Endothelial cell of umbilical vein (primary cell): Measurements from ENCODE around the gene PUS7L. TPM values are rescaled to one million over a fixed set of nuclear protein-coding genes. Genes with fewer than 3 reads are reported as not detected.
A peak's percentile ranks its signal among the peaks of the same experiment; 100 is the strongest.

Experiments used
- BruUV-seq: library from RNA; stranded (reverse); fragments of 400-500 nt; replicated peaks from 2 replicates; lab custom pipeline; 2021; lab: Mats Ljungman, UMichigan
- CTCF ChIA-PET: fragments of 300-600, 350-600 bp; sonication (Branson Sonifier 250); formaldehyde crosslinking; loops from one replicate; lab custom pipeline; 2021; ENCODE audit warnings: antibody characterized with exemption, inconsistent platforms; lab: Charles Lee
- POLR2A ChIA-PET: fragments of 300-600, 350-600 bp; sonication (Branson Sonifier 250); formaldehyde crosslinking; loops from one replicate; lab custom pipeline; 2021; ENCODE audit warnings: antibody characterized with exemption, inconsistent platforms; lab: Charles Lee
- DNase-seq: peaks from one replicate; pipeline ENCODE4 v3.0.0-alpha.2; 2011; ENCODE audit warnings: low read depth, low spot score
- FAIRE-seq: peaks from 2 replicates; lab custom pipeline; 2011; peaks lifted over from hg19 to GRCh38; lab: Jason Lieb, UNC
- H2AFZ ChIP-seq: 2 replicates; pipeline ENCODE4 v1.6.0; 2012; ENCODE audit warnings: low read depth, low read length, control low read depth, inconsistent platforms
- H3K27ac ChIP-seq: 2 replicates; pipeline ENCODE4 v1.5.1; 2011; ENCODE audit warnings: low read depth, mild to moderate bottlenecking, control low read depth, low read length, moderate library complexity; ENCODE audit not compliant: insufficient read depth
- H3K27me3 ChIP-seq, 2 experiments: 2 replicates each; pipeline versions ENCODE4 v1.6.0 to v1.6.1; 2011; ENCODE audit warnings: low read length in 2 of 2, mixed read lengths in 1 of 2; ENCODE audit not compliant: control insufficient read depth in 2 of 2, insufficient read depth in 2 of 2
- H3K36me3 ChIP-seq, 2 experiments: 2 replicates in 1 of 2; 3 replicates in 1 of 2; pipeline ENCODE4 v1.5.1; 2011; ENCODE audit warnings: low read length in 2 of 2, mild to moderate bottlenecking in 1 of 2, moderate library complexity in 1 of 2; ENCODE audit not compliant: control insufficient read depth in 2 of 2, insufficient read depth in 2 of 2; ENCODE audit errors: extremely low read depth in 1 of 2
- H3K4me1 ChIP-seq: 3 replicates; pipeline ENCODE4 v1.5.1; 2011; ENCODE audit warnings: mild to moderate bottlenecking, low read length; ENCODE audit not compliant: control insufficient read depth, insufficient read depth; ENCODE audit errors: extremely low read depth
- H3K4me2 ChIP-seq: 2 replicates; pipeline ENCODE4 v1.6.1; 2011; ENCODE audit warnings: low read length, control low read depth, mixed read lengths; ENCODE audit not compliant: insufficient read depth
- H3K4me3 ChIP-seq, 3 experiments: fragments of 200-600 bp in 1 of 3; sonication (generic), shearing (Covaris generic) in 1 of 3; replicated peaks in 1 of 3; 2 replicates each; pipeline ENCODE4 v1.5.1; 2011 to 2016; ENCODE audit warnings: control low read depth in 3 of 3, low read length in 3 of 3, mild to moderate bottlenecking in 2 of 3, inconsistent platforms in 1 of 3, low read depth in 1 of 3, moderate library complexity in 1 of 3; ENCODE audit not compliant: insufficient read depth in 1 of 3
- H3K79me2 ChIP-seq: 2 replicates; pipeline ENCODE4 v1.6.0; 2012; ENCODE audit warnings: low read length, inconsistent platforms; ENCODE audit not compliant: control insufficient read depth, insufficient read depth
- H3K9ac ChIP-seq: replicated peaks from 2 replicates; pipeline ENCODE3; 2011; ENCODE audit warnings: low read length, control low read depth; ENCODE audit not compliant: insufficient read depth; ENCODE audit errors: extremely low read depth
- H3K9me1 ChIP-seq: replicated peaks from 3 replicates; pipeline ENCODE4 v1.6.0; 2011; ENCODE audit warnings: mild to moderate bottlenecking, low read length; ENCODE audit not compliant: control insufficient read depth, insufficient read depth; ENCODE audit errors: extremely low read depth
- H3K9me3 ChIP-seq: replicated peaks from 2 replicates; pipeline ENCODE4 v1.5.1; 2012; ENCODE audit warnings: low read length, inconsistent platforms; ENCODE audit not compliant: control insufficient read depth, insufficient read depth
- H4K20me1 ChIP-seq: replicated peaks from 2 replicates; pipeline ENCODE3; 2011; ENCODE audit warnings: mild to moderate bottlenecking, low read length; ENCODE audit not compliant: control insufficient read depth, insufficient read depth; ENCODE audit errors: extremely low read depth
- FOS ChIP-seq: IDR thresholded peaks from 2 replicates; pipeline ENCODE4 v1.6.1; 2011; ENCODE audit warnings: mild to moderate bottlenecking, low read length, moderate library complexity, borderline replicate concordance; ENCODE audit not compliant: insufficient read depth
- POLR2AphosphoS5 ChIP-seq: IDR thresholded peaks from 2 replicates; pipeline ENCODE4 v1.6.1; 2012; ENCODE audit warnings: low read depth, mild to moderate bottlenecking, control low read depth, low read length, moderate library complexity; ENCODE audit not compliant: insufficient read depth
- dilution Hi-C: fragments of 300-500 bp; cut with MboI; formaldehyde crosslinking; loops from one replicate; pipeline ENCODE4 v1.15.0; 2019; ENCODE audit warnings: low sequenced_read_pairs; ENCODE audit not compliant: extremely low pct_ligation_motif_present
- intact Hi-C: fragments of 100-400 bp; cut with micrococcal nuclease; formaldehyde crosslinking; loops from one replicate; pipeline ENCODE4 v1.10.0; 2022
- polyA plus RNA-seq, 4 experiments: library from polyadenylated mRNA; depleted of rRNA in 3 of 4; stranded (reverse) in 3 of 4; unstranded in 1 of 4; fragments of >200 nt; gene quantifications; 2 replicates each; pipeline versions ENCODE4 v1.2.1 to v1.2.3, GENCODE V29; 2011 to 2012; ENCODE audit warnings: missing spikeins in 1 of 4
- total RNA-seq: library from RNA; stranded (reverse); gene quantifications from 2 replicates; pipeline ENCODE4 v1.2.3, GENCODE V29; 2021
- TF ChIP-seq, protein P1 (sequence below), 2 donors: IDR thresholded peaks; 1 replicate in 1 of 2; 2 replicates in 1 of 2; pipeline ENCODE4 v1.5.1; 2011; ENCODE audit warnings: low read length in 2 of 2, mild to moderate bottlenecking in 2 of 2, moderate library complexity in 2 of 2, control low read depth in 1 of 2, inconsistent platforms in 1 of 2, low read depth in 1 of 2; ENCODE audit not compliant: insufficient read depth in 1 of 2; ENCODE audit errors: extremely low read depth in 1 of 2

The PUS7L gene
- total and polyA plus RNA-seq, 2 donors (not counting 3 experiments of a cell fraction or from before 2014, with no cell fraction given) = 1.8 to 13.1 TPM

DNA sequence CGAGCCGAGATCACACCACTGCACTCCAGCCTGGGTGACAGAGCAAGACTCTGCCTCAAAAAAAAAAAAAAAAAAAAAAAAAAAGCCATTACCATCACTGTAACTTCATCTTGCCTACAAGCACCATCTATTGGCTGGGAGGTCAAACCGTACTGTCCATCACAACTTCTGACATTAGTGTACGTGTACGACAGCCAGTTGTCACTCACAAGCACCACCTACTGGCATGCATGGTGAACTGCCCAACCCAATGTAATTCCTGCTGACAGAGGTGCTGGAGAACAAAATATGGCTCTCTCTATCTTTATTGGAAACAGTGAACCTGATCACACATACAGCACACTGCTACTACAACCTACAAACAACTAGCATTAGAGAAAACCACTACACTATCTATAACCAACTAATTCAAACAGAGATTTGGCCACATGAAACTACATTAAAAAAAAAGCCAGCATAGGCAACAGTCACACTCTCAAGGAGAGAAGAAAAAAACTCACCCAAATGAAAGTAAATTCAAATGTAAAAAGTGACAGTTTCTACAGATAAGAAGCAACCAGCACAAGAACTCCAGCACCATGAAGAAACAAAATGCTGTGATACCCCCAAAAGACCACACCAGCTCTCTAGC is 82.3 kb downstream of the PUS7L start:
- no peaks in the 10 kb centered on the region for H3K79me2 ChIP-seq
- DNase-seq (peak; percentile 16), FAIRE-seq (peak; percentile 80)
- no peak overlapping the region for H2AFZ ChIP-seq
- no peaks in the 10 kb centered on the region for H3K9me1 ChIP-seq
- no peak overlapping the region for H3K9ac ChIP-seq
- no peaks in the 10 kb centered on the region for H3K4me1 ChIP-seq
- TF ChIP-seq POLR2AphosphoS5 = no peak
- TF ChIP-seq FOS = no peak
- TF ChIP-seq, protein P1, sequence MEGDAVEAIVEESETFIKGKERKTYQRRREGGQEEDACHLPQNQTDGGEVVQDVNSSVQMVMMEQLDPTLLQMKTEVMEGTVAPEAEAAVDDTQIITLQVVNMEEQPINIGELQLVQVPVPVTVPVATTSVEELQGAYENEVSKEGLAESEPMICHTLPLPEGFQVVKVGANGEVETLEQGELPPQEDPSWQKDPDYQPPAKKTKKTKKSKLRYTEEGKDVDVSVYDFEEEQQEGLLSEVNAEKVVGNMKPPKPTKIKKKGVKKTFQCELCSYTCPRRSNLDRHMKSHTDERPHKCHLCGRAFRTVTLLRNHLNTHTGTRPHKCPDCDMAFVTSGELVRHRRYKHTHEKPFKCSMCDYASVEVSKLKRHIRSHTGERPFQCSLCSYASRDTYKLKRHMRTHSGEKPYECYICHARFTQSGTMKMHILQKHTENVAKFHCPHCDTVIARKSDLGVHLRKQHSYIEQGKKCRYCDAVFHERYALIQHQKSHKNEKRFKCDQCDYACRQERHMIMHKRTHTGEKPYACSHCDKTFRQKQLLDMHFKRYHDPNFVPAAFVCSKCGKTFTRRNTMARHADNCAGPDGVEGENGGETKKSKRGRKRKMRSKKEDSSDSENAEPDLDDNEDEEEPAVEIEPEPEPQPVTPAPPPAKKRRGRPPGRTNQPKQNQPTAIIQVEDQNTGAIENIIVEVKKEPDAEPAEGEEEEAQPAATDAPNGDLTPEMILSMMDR (IDR thresholded peaks at IDR 0.05; ENCODE audit: extremely low read depth in 1 of 2, insufficient read depth in 1 of 2, low read depth in 1 of 2, low read length in 2 of 2) = peak; percentile 57 to 68
- no peak overlapping the region for H3K4me2 ChIP-seq
- no peaks in the 10 kb centered on the region for H3K36me3 ChIP-seq
- dilution Hi-C loops (no loop called here), intact Hi-C loops (loop anchor here (2.0 to 10.0 kb wide), 3 partner anchors 171 to 325 kb away; no protein-coding TSS in a partner anchor)
- ChIA-PET CTCF (no interaction called here), POLR2A (no interaction called here)
- H4K20me1 ChIP-seq = no peaks in the 10 kb centered on the region
- H3K4me3 ChIP-seq = no peak overlapping the region
- H3K27ac ChIP-seq = no peak overlapping the region
- no TSS peak for BruUV-seq
- H3K9me3 ChIP-seq = no peaks in the 10 kb centered on the region
- H3K27me3 ChIP-seq = peaks cover 1 to 17% of the 10 kb centered on the region in 2 experiments
